HG02642 (cell line): ENCODE measurements around the gene RTN4IP1.
"Not testable (repeated sequence)": the region's sequence is repeated elsewhere in the genome, so short reads cannot be mapped to it uniquely, and the experiment has no call there.

Experiments
- ATAC-seq: cut with Tn5 transposase; IDR thresholded peaks from one replicate; pipeline ENCODE4 v1.9.1; 2021; ENCODE audit warnings: mild to moderate bottlenecking; ENCODE audit not compliant: unreplicated experiment, poor library complexity

Gene RTN4IP1

GRCh38 chr6:106628658-106629102 is 618 bp downstream of the RTN4IP1 start:
- ATAC-seq: peak; percentile 5

GRCh38 chr6:106627760-106628159 is 1.5 kb downstream of the RTN4IP1 start:
- not testable (repeated sequence) for ATAC-seq

DNA sequence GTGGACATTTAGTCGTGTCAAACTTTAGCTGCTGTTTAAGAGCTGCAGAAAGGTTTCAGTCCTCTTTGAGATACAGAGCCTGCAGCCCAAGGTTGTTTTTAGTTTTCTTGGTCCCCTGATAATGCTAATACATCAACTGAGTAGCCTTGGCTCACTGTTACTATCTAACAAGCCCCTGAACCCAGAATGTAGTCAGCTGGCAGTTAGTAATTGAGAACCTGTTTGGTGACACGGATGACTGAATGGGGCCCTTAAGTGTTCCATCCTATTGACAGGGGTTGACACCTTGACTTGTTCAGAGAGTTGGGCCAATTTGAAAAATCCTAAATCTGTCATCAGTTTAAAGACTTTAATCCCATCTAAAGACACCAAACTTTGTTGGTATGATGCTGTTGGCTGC is 2.8 kb downstream of the RTN4IP1 start:
- ATAC-seq: no peak

DNA sequence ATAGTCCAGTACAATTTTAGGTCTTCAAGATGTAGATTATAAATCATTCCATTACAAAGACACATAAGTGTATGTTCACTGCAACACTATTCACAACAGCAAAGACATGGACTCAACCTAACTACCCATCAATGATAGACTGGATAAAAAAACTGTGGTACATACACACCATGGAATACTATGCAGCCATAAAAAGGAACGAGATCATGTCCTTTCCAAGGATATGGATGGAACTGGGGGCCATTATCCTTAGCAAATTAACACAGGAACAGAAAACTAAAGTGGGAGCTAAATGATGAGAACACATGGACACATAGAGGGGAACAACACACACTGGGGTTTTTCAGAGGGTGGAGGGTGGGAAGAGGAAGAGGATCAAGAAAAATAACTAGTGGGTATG is 6.3 kb downstream of the RTN4IP1 start:
- ATAC-seq: no peak

- no peak for ATAC-seq
Observed at GRCh38 chr6:106622412-106622811, 6.9 kb downstream of the RTN4IP1 start.

GRCh38 chr6:106620931-106621672 is 8.2 kb downstream of the RTN4IP1 start:
- no peak for ATAC-seq

DNA sequence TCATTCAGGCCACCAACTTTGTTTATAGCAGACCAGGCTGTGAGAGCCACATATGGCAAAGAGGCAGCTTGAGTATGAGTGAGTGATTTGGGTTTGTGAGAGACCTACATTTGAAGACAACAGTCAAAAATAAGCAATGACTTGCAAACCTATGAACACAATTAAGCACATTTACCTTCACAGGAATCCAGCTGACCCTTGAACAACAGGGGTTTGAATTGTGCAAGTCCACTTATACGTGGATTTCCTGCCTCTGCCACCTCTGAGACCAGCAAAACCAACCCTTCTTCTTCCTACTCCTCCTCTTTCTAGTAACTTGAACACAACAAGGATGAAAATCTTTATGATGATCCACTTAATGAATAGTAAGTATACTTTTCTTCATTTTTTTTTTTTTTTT is 10.1 kb downstream of the RTN4IP1 start:
- ATAC-seq: no peak

DNA sequence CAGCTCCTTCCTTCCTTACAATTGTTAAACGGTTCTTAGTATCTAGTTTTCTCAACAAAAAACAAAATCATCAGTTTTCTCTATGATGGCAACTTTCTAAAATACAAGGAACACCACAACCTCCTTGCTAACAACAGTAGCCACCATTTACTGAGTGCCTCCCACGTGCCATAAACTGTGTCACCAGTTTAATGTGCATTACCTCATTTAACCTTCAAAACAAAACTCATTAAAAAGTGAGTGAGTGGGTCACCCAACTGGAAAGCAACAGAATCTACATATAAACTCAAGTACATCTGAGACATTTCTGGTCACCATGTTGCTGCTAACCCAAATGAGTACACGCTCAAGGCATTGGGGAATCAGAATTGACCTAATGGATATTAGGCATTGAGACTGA is 11.0 kb downstream of the RTN4IP1 start:
- no peak for ATAC-seq

DNA sequence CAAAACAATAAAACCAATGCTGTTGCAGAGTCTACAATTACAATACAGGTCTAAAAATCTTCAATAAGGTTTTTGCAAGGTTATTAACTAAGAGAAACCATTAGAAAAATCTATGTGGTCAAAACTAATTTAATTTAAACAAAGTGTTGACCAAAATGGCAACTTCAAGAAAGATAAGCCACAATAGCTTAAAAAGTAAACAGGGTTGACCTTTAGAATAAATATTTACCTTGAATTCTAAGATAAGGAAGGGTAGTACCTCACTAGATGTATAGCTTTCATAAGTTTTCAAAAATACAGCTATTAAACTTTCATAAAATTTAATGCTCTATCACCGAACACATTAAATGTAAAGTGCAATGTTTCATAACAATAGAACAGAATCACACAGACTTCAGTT is 11.4 kb downstream of the RTN4IP1 start:
- no peak for ATAC-seq

DNA sequence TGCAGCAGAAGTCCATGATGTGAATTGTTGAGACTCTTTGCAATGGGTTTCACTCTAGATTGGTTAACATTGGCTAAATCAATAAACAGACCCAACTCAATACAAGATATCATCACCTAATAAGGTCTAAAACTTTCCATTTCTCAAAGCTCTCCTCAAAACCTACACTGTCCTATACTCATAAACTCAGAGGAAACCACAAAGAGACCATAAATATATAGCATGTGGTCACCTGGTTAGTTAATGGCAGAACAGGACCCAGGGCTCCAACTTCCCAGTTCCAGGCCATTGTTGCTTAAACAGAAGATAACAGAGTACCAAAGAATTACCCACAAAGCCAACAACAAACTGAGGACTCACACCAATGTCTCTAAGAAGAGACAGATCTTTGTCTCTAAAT is 12.0 kb downstream of the RTN4IP1 start:
- peak; percentile 62 for ATAC-seq

- ATAC-seq: no peak
Observed at GRCh38 chr6:106614592-106615257, 14.6 kb downstream of the RTN4IP1 start.

DNA sequence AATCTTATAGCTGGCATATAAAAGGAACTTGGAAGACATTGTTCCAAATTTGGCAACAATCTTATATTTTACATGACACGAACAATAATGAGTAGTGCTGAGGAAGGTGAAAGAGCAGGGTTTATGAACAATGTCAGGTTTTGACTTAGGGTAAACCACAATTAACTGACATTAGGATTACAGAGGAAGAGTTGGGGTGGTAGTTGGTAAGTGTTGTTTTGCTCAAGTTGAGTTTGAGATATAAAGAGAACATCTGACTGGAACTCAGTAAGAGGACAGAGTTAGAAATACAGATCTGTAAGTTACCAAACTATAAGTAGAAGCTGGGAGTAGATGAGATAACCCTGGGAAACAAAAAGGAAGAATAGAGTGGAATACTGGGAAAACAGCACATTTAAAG is 15.1 kb downstream of the RTN4IP1 start:
- no peak for ATAC-seq

GRCh38 chr6:106613590-106613989 is 15.7 kb downstream of the RTN4IP1 start:
- ATAC-seq: no peak

- no peak for ATAC-seq
Observed at GRCh38 chr6:106612671-106613416, 16.5 kb downstream of the RTN4IP1 start.

DNA sequence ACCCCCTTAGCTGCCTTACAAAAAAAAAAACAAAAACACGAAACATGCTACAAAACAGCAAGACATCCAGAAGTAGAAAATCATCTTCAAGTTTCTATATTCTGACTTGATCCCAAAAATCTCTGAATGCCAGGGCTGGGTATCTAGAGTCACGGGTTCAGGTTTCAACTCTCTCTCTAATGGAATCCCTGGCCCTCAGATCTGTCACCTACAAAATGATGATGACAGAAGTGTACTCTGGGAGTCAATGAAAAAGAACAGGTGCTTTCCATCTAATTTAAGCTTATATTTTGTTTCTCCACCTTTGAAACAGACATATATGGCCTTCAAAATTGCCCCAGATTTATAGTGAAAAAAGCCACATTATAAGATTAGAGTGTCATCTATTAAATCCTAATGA is 18.3 kb downstream of the RTN4IP1 start:
- ATAC-seq: no peak

GRCh38 chr6:106609699-106610098 is 19.6 kb downstream of the RTN4IP1 start:
- no peak for ATAC-seq

- ATAC-seq: peak; percentile 81
Observed at GRCh38 chr6:106608080-106608668, 21.1 kb downstream of the RTN4IP1 start.

DNA sequence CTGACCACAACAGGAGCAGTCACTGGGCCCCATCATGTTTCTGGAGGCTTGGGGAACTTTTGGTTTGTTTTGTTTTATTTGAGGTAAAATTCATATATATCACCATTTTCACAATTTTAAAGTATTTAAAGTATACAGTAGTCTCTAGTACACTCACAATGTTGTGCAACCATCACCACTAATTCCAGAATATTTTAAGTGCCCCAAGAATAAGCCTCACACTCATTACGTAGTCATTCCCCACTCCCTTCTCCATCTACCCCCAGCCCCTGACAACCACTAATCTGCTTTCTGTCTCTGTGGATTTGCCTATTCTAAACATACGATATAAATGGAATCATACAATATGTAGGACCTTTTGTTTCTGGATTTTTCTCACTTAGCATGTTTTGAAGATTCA is 29.0 kb downstream of the RTN4IP1 start:
- ATAC-seq: no peak

- no peak for ATAC-seq
Observed at GRCh38 chr6:106599440-106599839, 29.9 kb downstream of the RTN4IP1 start.

DNA sequence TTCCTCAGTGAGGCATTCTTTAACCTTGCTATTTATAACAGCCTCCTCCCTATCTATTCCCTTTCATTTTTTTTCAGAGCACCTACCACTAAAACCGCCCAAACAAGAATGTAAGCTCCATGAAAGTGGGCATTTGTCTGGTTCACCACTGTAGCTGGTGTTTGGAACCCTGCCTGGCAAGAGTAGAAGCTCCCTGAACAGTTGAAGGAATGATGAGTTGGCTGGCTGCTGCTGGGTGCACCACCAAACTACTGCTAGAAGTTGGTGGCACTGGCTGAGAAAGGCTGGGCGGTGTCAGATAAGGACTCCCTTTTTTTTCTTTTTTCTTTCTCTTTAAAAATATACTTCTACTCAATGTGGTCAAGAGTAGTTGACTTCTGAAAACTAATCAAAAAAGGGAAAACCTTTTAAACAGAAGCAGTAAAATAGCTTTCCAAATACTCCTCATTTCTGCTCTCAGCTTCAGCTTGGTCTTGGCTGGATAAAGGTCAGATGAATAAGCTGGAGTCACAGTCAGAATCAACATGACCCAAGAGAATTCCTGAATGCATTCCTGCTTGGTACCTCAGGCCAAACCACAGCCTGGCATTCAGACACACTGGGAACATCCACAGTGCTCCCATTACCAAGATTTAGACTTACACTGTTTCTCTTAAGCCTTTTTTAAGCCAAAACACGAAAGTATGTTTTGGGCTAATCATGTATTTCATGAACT is 38.0 kb downstream of the RTN4IP1 start:
- no peak for ATAC-seq
